K562 (cell line): ENCODE data around the gene LPCAT2. TPM values are rescaled to one million over a fixed set of nuclear protein-coding genes. Genes with fewer than 3 reads are reported as not detected.

Experiments
- ATAC-seq: fragments of 200-7000 bp; cut with Tn5 transposase; 3 replicates; pipeline ENCODE4 v1.9.1; 2020; ENCODE audit warnings: moderate library complexity
- BruUV-seq: library from RNA; stranded (reverse); fragments of 400-500 nt; replicated peaks from 2 replicates; lab custom pipeline; 2021; lab: Mats Ljungman, UMichigan
- CTCF ChIA-PET: fragments of 300-600 bp; formaldehyde crosslinking; extraction: SDS; loops from one replicate; lab custom pipeline; 2021; ENCODE audit warnings: low intra/inter-chr PET ratio; lab: Yijun Ruan, JAX
- POLR2A ChIA-PET: fragments of 300-600, 350-650 bp; sonication (Branson Sonifier 250); formaldehyde crosslinking; extraction: SDS; loops from one replicate; lab custom pipeline; 2021; ENCODE audit warnings: antibody characterized with exemption, inconsistent platforms; lab: Yijun Ruan, JAX
- DNase-seq, 4 experiments: peaks; one replicate each; pipeline versions ENCODE4 v3.0.0 to v3.0.0-alpha.2; 2011 to 2018; ENCODE audit warnings: low spot score in 3 of 4, mixed read lengths in 3 of 4; ENCODE audit errors: extremely low read depth in 1 of 4
- FAIRE-seq: peaks from 2 replicates; lab custom pipeline; 2011; peaks lifted over from hg19 to GRCh38; lab: Jason Lieb, UNC
- H2AFZ ChIP-seq: 2 replicates; pipeline ENCODE4 v1.6.0; 2011; ENCODE audit warnings: low read depth, low read length, control low read depth, inconsistent platforms
- H3K27ac ChIP-seq: fragments of 200-600 bp; 3 replicates; pipeline ENCODE4 v1.8.0; 2011; ENCODE audit warnings: low read depth, mild to moderate bottlenecking, control low read depth, inconsistent platforms, low read length, moderate library complexity, mixed read lengths; ENCODE audit errors: extremely low read depth
- H3K27me3 ChIP-seq, 2 experiments: fragments of 300-600 bp in 1 of 2; 2 replicates in 1 of 2; 3 replicates in 1 of 2; pipeline versions ENCODE4 v1.6.0 to v1.8.0; 2011; ENCODE audit warnings: inconsistent platforms in 2 of 2, low read length in 2 of 2, mild to moderate bottlenecking in 1 of 2, mixed read lengths in 1 of 2, moderate library complexity in 1 of 2; ENCODE audit not compliant: control insufficient read depth in 2 of 2, insufficient read depth in 2 of 2
- H3K36me3 ChIP-seq: fragments of 300-600 bp; 3 replicates; pipeline ENCODE4 v1.8.0; 2011; ENCODE audit warnings: mild to moderate bottlenecking, low read length, inconsistent platforms; ENCODE audit not compliant: control insufficient read depth, insufficient read depth
- H3K4me1 ChIP-seq, 2 experiments: fragments of 200-600 bp in 1 of 2; replicated peaks in 1 of 2; 2 replicates in 1 of 2; 3 replicates in 1 of 2; pipeline versions ENCODE4 v1.5.1 to v1.8.0; 2011; ENCODE audit warnings: inconsistent platforms in 2 of 2, low read length in 2 of 2, mild to moderate bottlenecking in 1 of 2, mixed read lengths in 1 of 2, moderate library complexity in 1 of 2; ENCODE audit not compliant: control insufficient read depth in 2 of 2, insufficient read depth in 2 of 2
- H3K4me2 ChIP-seq: 2 replicates; pipeline ENCODE4 v1.6.1; 2011; ENCODE audit warnings: low read length, control low read depth, inconsistent platforms, mixed read lengths; ENCODE audit not compliant: insufficient read depth
- H3K4me3 ChIP-seq: fragments of 200-600 bp; sonication (generic), shearing (Covaris generic); 2 replicates; pipeline ENCODE4 v1.5.1; 2016; ENCODE audit warnings: control low read depth, inconsistent platforms
- H3K79me2 ChIP-seq: fragments of 200-600 bp; 3 replicates; pipeline ENCODE4 v1.8.0; 2011; ENCODE audit warnings: low read length, inconsistent platforms; ENCODE audit not compliant: control insufficient read depth, insufficient read depth
- H3K9ac ChIP-seq, 2 experiments: 2 replicates each; pipeline versions ENCODE4 v1.6.0 to v1.6.1; 2011; ENCODE audit warnings: low read depth in 2 of 2, low read length in 2 of 2, control low read depth in 1 of 2, inconsistent platforms in 1 of 2, mild to moderate bottlenecking in 1 of 2, mixed read lengths in 1 of 2; ENCODE audit not compliant: insufficient read depth in 1 of 2
- H3K9me1 ChIP-seq: one replicate; pipeline ENCODE4 v1.6.0; 2011; ENCODE audit warnings: inconsistent platforms, mild to moderate bottlenecking, low read length, moderate library complexity; ENCODE audit not compliant: control insufficient read depth, insufficient read depth
- H3K9me3 ChIP-seq: replicated peaks from 2 replicates; pipeline ENCODE4 v1.5.1; 2011; ENCODE audit warnings: low read depth, low read length, inconsistent platforms; ENCODE audit not compliant: control insufficient read depth, insufficient read depth
- H4K20me1 ChIP-seq: replicated peaks from 2 replicates; pipeline ENCODE4 v1.6.1; 2011; ENCODE audit warnings: low read length, inconsistent platforms, mixed read lengths; ENCODE audit not compliant: control insufficient read depth, insufficient read depth
- COPS2 ChIP-seq: fragments of 450-650 bp; conservative IDR thresholded peaks from 2 replicates; pipeline ENCODE4 v1.6.1; 2016; ENCODE audit warnings: mild to moderate bottlenecking, moderate library complexity
- CTBP1 ChIP-seq: fragments of 450-650 bp; IDR thresholded peaks from 2 replicates; pipeline ENCODE4 v1.6.1; 2016; ENCODE audit warnings: borderline replicate concordance
- ELF2 ChIP-seq: fragments of 250-450 bp; sonication (Bioruptor Pico); IDR thresholded peaks from 2 replicates; pipeline ENCODE4 v1.5.0; 2021; ENCODE audit warnings: mild to moderate bottlenecking
- ETV1 ChIP-seq: fragments of 450-650 bp; conservative IDR thresholded peaks from 2 replicates; pipeline ENCODE4 v1.6.1; 2016; ENCODE audit warnings: missing genetic modification characterization, control low read depth, low read depth, missing compliant biosample characterization
- NR2C2 ChIP-seq, 2 experiments: fragments of 200-800 bp in 1 of 2; sonication (Bioruptor generic) in 1 of 2; sonication (generic) in 1 of 2; formaldehyde crosslinking in 1 of 2; IDR thresholded peaks; 2 replicates each; pipeline versions ENCODE4 v1.6.1 to v1.8.0; 2016 to 2022; ENCODE audit warnings: mild to moderate bottlenecking in 1 of 2, missing compliant biosample characterization in 1 of 2, missing genetic modification characterization in 1 of 2, missing genetic modification reagents in 1 of 2
- PCBP2 ChIP-seq: fragments of 200-400 bp; formaldehyde crosslinking; IDR thresholded peaks from 2 replicates; pipeline ENCODE4 v1.6.1; 2018; ENCODE audit warnings: low read length, low read depth, mild to moderate bottlenecking, moderate library complexity; ENCODE audit not compliant: poor library complexity, severe bottlenecking
- POLR2B ChIP-seq: fragments of 450-650 bp; IDR thresholded peaks from 2 replicates; pipeline ENCODE4 v1.6.1; 2018; ENCODE audit warnings: low read depth; ENCODE audit not compliant: partially characterized antibody
- PRPF4 ChIP-seq: fragments of 200-400 bp; formaldehyde crosslinking; IDR thresholded peaks from one replicate; pipeline ENCODE4 v1.6.1; 2017; ENCODE audit warnings: low read length, low read depth, mild to moderate bottlenecking; ENCODE audit not compliant: insufficient read depth, poor library complexity, severe bottlenecking
- SAFB2 ChIP-seq: fragments of 200-400 bp; formaldehyde crosslinking; IDR thresholded peaks from 2 replicates; pipeline ENCODE4 v1.6.1; 2018; ENCODE audit warnings: borderline replicate concordance, low read length, low read depth, moderate library complexity; ENCODE audit not compliant: severe bottlenecking
- SUPT5H ChIP-seq: fragments of 450-650 bp; IDR thresholded peaks from 2 replicates; pipeline ENCODE4 v1.6.1; 2016
- ZC3H4 ChIP-seq: sonication (generic); formaldehyde crosslinking; IDR thresholded peaks from 2 replicates; pipeline ENCODE4 v1.9.0; 2021; ENCODE audit warnings: missing genetic modification reagents, borderline replicate concordance
- ZKSCAN3 ChIP-seq: fragments of 250-450 bp; sonication (Bioruptor Pico); IDR thresholded peaks from 2 replicates; pipeline ENCODE4 v1.4.0; 2020
- ZKSCAN8 ChIP-seq: fragments of 200-800 bp; sonication (Bioruptor generic); IDR thresholded peaks from 2 replicates; pipeline ENCODE4 v1.6.1; 2016; ENCODE audit warnings: missing genetic modification characterization, missing compliant biosample characterization
- ZNF12 ChIP-seq: sonication (generic); formaldehyde crosslinking; IDR thresholded peaks from 2 replicates; pipeline ENCODE4 v1.4.0; 2020; ENCODE audit warnings: mild to moderate bottlenecking, missing genetic modification reagents
- ZNF232 ChIP-seq: sonication (generic); formaldehyde crosslinking; IDR thresholded peaks from 2 replicates; pipeline ENCODE4 v1.8.0; 2022; ENCODE audit warnings: mild to moderate bottlenecking, missing genetic modification reagents
- WGBS: fragments of 100-300 bp; shearing (Covaris generic); methylation state at CpG from one replicate; pipeline ENCODE4 v1.1.6; 2016; ENCODE audit warnings: low coverage, mixed read lengths; ENCODE audit not compliant: insufficient coverage; ENCODE audit errors: missing lambda C conversion rate; 5-methylcytosine and 5-hydroxymethylcytosine counted together
- in situ Hi-C: fragments of 300-500 bp; cut with MboI; formaldehyde crosslinking; loops from 4 replicates; pipeline ENCODE4 v1.15.0; 2018; ENCODE audit warnings: inconsistent platforms, mixed read lengths
- intact Hi-C: fragments of 100-400 bp; cut with micrococcal nuclease; formaldehyde crosslinking; loops from 2 replicates; pipeline ENCODE4 v1.14.2; 2022
- polyA plus RNA-seq, 8 experiments: library from polyadenylated mRNA; depleted of rRNA in 4 of 8; stranded (reverse) in 5 of 8; unstranded in 3 of 8; fragments of >200 nt; fragmentation: Nextera tagmentation in 2 of 8; fragmentation: Illumina TruSeq in 1 of 8; extraction: Ambion mirVana in 2 of 8; extraction: Trizol in 1 of 8; gene quantifications; 2 replicates each; pipeline versions ENCODE4 v1.2.1 to v1.2.3, GENCODE V29; 2011 to 2014; ENCODE audit warnings: inconsistent platforms in 1 of 8, missing spikeins in 1 of 8
- total RNA-seq, 7 experiments: library from RNA; depleted of rRNA in 6 of 7; stranded (reverse); fragments of >200 nt in 6 of 7; fragmentation: Illumina TruSeq in 2 of 7; extraction: Trizol in 2 of 7; gene quantifications; 2 replicates each; pipeline versions ENCODE4 v1.2.1 to v1.2.3, GENCODE V29; 2011 to 2021; ENCODE audit warnings: low replicate concordance in 1 of 7
- TF ChIP-seq, protein P1 (sequence below): fragments of 250-450 bp; sonication (Bioruptor Pico); IDR thresholded peaks from 2 replicates; pipeline ENCODE4 v1.8.0; 2021; ENCODE audit warnings: mild to moderate bottlenecking, moderate library complexity

Gene LPCAT2
- total and polyA plus RNA-seq, 9 of the 15 experiments (the other 6 are each of a cell fraction or from before 2014, with no cell fraction given) = 2.9 to 15.0 (median 7.3) TPM

DNA sequence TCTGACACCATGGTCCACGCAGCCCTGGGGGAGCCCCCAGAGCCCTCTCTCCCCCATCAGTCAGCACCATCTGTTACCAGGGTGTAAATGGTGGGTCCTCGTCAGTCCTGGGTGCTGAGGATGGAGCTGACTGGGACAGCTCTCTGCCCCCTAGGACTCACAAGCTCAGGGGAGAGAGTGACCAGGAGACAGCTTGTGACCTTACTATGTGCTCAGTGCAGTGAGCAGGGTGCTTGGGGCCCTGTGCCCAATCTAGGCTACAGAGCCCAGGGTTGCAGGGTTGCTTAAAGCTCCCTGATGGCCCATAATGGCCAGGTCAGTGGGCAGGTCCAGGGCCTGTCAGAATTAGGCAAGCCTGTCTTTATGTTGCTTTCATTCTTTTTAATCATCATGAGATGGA, 18.6 kb upstream of the LPCAT2 start:
- WGBS = 0% methylated on average over 2 of the region's 2 CpGs
- no TSS peak for BruUV-seq
- no peak overlapping the region for H3K4me3 ChIP-seq
- ChIA-PET POLR2A (no interaction called here), CTCF (interaction anchor here (0.7 kb wide), 1 partner anchor 195 kb away, joined by 3 read pairs; no protein-coding TSS in a partner anchor)
- ATAC-seq (no peak), FAIRE-seq (no peak), DNase-seq (no peak)
- H3K9me3 ChIP-seq = no peaks in the 10 kb centered on the region
- H3K36me3 ChIP-seq = no peaks in the 10 kb centered on the region
- no peak overlapping the region for H3K4me2 ChIP-seq
- no peak overlapping the region for H2AFZ ChIP-seq
- H3K27ac ChIP-seq = no peak overlapping the region
- H3K9ac ChIP-seq = no peak overlapping the region
- in situ Hi-C loops = loop anchor here (10.0 kb wide), 1 partner anchor 354 kb away; no protein-coding TSS in a partner anchor
- H3K27me3 ChIP-seq = peaks cover 7 to 38% of the 10 kb centered on the region in 2 experiments; a peak in 3 of 5 replicates
- peaks cover 4% of the 10 kb centered on the region; the same call in 1 of the 2 replicates for H4K20me1 ChIP-seq
- no peaks in the 10 kb centered on the region for H3K4me1 ChIP-seq
- H3K9me1 ChIP-seq = no peaks in the 10 kb centered on the region
- TF ChIP-seq NR2C2 (CRISPR knock-in tag; IDR thresholded peaks at IDR 0.05) (no peak), NR2C2 (tag; IDR thresholded peaks at IDR 0.05) (no peak), ZKSCAN8 (CRISPR knock-in tag) (no peak), COPS2 (no peak)
- H3K79me2 ChIP-seq = no peaks in the 10 kb centered on the region
- intact Hi-C loops = loop anchor here (10.0 kb wide), 1 partner anchor 154 kb away; no protein-coding TSS in a partner anchor

DNA sequence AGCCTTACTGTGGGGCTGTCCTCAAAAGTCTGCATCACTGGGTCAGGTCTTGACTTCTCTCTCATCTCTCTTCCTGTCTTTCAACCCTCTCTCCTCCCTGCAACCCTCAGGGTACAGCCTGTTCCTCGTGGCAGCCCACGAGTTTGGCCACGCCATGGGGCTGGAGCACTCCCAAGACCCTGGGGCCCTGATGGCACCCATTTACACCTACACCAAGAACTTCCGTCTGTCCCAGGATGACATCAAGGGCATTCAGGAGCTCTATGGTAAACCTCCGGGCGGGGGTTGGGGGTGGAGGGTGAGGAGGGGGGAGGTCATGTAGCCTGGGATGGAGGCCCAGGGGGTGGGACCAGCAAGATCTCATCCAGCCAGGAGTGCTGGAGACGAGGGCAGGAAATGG, 17.2 kb upstream of the LPCAT2 start:
- Histone ChIP-seq H3K4me3 (no peak overlapping the region), H3K9me1 (no peaks in the 10 kb centered on the region), H3K4me2 (no peak overlapping the region), H3K4me1 (no peaks in the 10 kb centered on the region), H3K27ac (no peak overlapping the region), H3K9me3 (no peaks in the 10 kb centered on the region), H4K20me1 (peaks cover 4% of the 10 kb centered on the region; the same call in 1 of the 2 replicates), H3K9ac (no peak overlapping the region), H3K36me3 (no peaks in the 10 kb centered on the region), H3K27me3 (peaks cover 7 to 33% of the 10 kb centered on the region in 2 experiments; a peak in 4 of 5 replicates), H3K79me2 (no peaks in the 10 kb centered on the region), H2AFZ (no peak overlapping the region)
- BruUV-seq = no TSS peak
- ATAC-seq (no peak), FAIRE-seq (no peak), DNase-seq (no peak)
- intact Hi-C loops = loop anchor here (10.0 kb wide), 1 partner anchor 153 kb away; no protein-coding TSS in a partner anchor
- in situ Hi-C loops = loop anchor here (10.0 kb wide), 1 partner anchor 353 kb away; no protein-coding TSS in a partner anchor
- 2% methylated on average over 5 of the region's 7 CpGs for WGBS
- CTCF ChIA-PET = no interaction called here
- POLR2A ChIA-PET = no interaction called here
- TF ChIP-seq ZKSCAN3 (CRISPR knock-in tag) (no peak), PRPF4 (no peak), POLR2B (no peak), ETV1 (no peak), SAFB2 (no peak), SUPT5H (no peak), ZC3H4 (CRISPR knock-in tag) (no peak), CTBP1 (no peak), ELF2 (CRISPR knock-in tag) (no peak), ZNF12 (no peak), ZNF232 (no peak), PCBP2 (no peak)
- TF ChIP-seq, protein P1, sequence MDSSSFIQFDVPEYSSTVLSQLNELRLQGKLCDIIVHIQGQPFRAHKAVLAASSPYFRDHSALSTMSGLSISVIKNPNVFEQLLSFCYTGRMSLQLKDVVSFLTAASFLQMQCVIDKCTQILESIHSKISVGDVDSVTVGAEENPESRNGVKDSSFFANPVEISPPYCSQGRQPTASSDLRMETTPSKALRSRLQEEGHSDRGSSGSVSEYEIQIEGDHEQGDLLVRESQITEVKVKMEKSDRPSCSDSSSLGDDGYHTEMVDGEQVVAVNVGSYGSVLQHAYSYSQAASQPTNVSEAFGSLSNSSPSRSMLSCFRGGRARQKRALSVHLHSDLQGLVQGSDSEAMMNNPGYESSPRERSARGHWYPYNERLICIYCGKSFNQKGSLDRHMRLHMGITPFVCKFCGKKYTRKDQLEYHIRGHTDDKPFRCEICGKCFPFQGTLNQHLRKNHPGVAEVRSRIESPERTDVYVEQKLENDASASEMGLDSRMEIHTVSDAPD (CRISPR knock-in tag) = no peak
